ENCODE data around the gene TMEM231.
"Not testable (repeated sequence)": the region's sequence is repeated elsewhere in the genome, so short reads cannot be mapped to it uniquely, and the experiment has no call there.

DNA sequence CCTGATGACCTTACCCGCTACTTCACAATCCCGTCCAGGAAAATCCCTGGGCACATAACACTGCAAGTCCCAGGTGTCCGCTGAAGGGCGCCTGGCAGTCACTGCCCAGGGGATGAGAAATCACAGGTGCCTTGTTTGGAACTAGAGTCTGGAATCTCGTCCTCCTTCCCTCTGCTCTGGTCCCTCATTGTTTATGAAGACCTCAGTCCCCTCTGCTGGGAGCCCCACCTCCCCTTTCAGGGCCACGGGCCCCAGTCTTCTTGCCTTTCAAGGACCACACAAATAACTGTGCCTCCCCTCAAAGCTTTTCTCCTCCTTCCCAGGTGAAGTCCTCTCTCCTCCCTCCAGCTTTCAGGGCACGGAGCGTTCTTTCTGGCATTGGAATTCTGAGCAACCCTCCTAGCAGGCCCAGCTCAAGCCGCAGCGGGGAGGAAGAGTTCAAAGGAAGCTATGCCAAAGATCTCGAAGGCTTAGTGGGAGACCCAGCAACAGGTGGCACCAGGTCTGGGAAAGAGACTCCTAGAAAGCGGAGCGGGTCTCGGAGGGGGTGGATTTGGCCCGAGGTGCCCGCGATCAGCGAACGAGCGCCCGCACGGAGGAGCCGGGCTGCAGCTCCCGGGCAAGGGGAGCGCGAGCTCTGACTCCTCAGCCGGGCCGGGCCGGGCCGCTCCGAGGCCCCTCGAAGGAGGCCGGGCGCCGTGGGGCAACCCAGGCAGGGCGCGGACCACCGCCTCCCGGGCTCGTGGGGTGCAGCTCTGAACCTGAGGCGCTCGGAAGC, 39.7 kb downstream of the TMEM231 start:
- not testable (repeated sequence) for TF ChIP-seq GABPA (tag; conservative IDR thresholded peaks at IDR 0.05; ENCODE audit: low read depth); HCFC1 (IDR thresholded peaks at IDR 0.05; ENCODE audit: low read depth, low read length); MAFK (IDR thresholded peaks at IDR 0.05; ENCODE audit: low read length); NR2C2 (CRISPR knock-in tag; IDR thresholded peaks at IDR 0.05); NR2C2 (tag; IDR thresholded peaks at IDR 0.05); GABPB1 (CRISPR knock-in tag; IDR thresholded peaks at IDR 0.05); ZNF785 (CRISPR knock-in tag; IDR thresholded peaks at IDR 0.05); SMARCA5 (IDR thresholded peaks at IDR 0.05); HIVEP1 (CRISPR knock-in tag; IDR thresholded peaks at IDR 0.05); OTX1 (CRISPR knock-in tag; IDR thresholded peaks at IDR 0.05)
- TF ChIP-seq, protein P1, sequence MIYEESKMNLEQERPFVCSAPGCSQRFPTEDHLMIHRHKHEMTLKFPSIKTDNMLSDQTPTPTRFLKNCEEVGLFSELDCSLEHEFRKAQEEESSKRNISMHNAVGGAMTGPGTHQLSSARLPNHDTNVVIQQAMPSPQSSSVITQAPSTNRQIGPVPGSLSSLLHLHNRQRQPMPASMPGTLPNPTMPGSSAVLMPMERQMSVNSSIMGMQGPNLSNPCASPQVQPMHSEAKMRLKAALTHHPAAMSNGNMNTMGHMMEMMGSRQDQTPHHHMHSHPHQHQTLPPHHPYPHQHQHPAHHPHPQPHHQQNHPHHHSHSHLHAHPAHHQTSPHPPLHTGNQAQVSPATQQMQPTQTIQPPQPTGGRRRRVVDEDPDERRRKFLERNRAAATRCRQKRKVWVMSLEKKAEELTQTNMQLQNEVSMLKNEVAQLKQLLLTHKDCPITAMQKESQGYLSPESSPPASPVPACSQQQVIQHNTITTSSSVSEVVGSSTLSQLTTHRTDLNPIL (CRISPR knock-in tag; IDR thresholded peaks at IDR 0.05), result not testable (repeated sequence)
- TF ChIP-seq, protein P2, sequence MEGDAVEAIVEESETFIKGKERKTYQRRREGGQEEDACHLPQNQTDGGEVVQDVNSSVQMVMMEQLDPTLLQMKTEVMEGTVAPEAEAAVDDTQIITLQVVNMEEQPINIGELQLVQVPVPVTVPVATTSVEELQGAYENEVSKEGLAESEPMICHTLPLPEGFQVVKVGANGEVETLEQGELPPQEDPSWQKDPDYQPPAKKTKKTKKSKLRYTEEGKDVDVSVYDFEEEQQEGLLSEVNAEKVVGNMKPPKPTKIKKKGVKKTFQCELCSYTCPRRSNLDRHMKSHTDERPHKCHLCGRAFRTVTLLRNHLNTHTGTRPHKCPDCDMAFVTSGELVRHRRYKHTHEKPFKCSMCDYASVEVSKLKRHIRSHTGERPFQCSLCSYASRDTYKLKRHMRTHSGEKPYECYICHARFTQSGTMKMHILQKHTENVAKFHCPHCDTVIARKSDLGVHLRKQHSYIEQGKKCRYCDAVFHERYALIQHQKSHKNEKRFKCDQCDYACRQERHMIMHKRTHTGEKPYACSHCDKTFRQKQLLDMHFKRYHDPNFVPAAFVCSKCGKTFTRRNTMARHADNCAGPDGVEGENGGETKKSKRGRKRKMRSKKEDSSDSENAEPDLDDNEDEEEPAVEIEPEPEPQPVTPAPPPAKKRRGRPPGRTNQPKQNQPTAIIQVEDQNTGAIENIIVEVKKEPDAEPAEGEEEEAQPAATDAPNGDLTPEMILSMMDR (IDR thresholded peaks at IDR 0.05 in 2 of 3, conservative IDR thresholded peaks at IDR 0.05 in 1 of 3; ENCODE audit: insufficient read depth in 2 of 3, low read depth in 1 of 3, low read length in 3 of 3), result not testable (repeated sequence)
